ENCODE measurements around the gene BIN2.

- TF ChIP-seq CTCF (conservative IDR thresholded peaks at IDR 0.05; ENCODE audit: low read depth in 2 of 2), result no peak
- no peak for TF ChIP-seq POLR2AphosphoS5 (IDR thresholded peaks at IDR 0.05; ENCODE audit: low read depth)
- no peak for TF ChIP-seq EZH2 (IDR thresholded peaks at IDR 0.05; ENCODE audit: low read depth, unreplicated experiment)
- no peak for TF ChIP-seq REST (IDR thresholded peaks at IDR 0.05; ENCODE audit: unreplicated experiment)
- no peak for TF ChIP-seq JUNB (IDR thresholded peaks at IDR 0.05; ENCODE audit: unreplicated experiment)
- TF ChIP-seq EZH2phosphoT487 (IDR thresholded peaks at IDR 0.05; ENCODE audit: unreplicated experiment), result no peak
- TF ChIP-seq CREB1 (CRISPR knock-in tag; IDR thresholded peaks at IDR 0.05; ENCODE audit: low read depth), result no peak
- no peak for TF ChIP-seq ZNF331 (CRISPR knock-in tag; IDR thresholded peaks at IDR 0.05; ENCODE audit: low read depth)
- TF ChIP-seq ETS1 (IDR thresholded peaks at IDR 0.05), result no peak
Measured at GRCh38 chr12:51245476-51246253, 78.3 kb downstream of the BIN2 start.

Measured in GM23338 (cell line).